HCT116 (cell line): ENCODE measurements around the gene PPM1D.

Experiments
- CEBPB ChIP-seq: IDR thresholded peaks from 2 replicates; pipeline ENCODE4 v1.6.1; 2012; ENCODE audit warnings: low read depth
- CTCF ChIP-seq, 3 experiments: fragments of 200-600 bp in 1 of 3; sonication (generic) in 1 of 3; IDR thresholded peaks in 2 of 3; conservative IDR thresholded peaks in 1 of 3; 2 replicates each; pipeline ENCODE4 v1.5.1; 2012 to 2017; ENCODE audit warnings: low read depth in 2 of 3, low read length in 2 of 3, antibody characterized with exemption in 1 of 3, borderline replicate concordance in 1 of 3, control low read depth in 1 of 3, mild to moderate bottlenecking in 1 of 3, mixed read lengths in 1 of 3, mixed run types in 1 of 3, moderate library complexity in 1 of 3; ENCODE audit not compliant: insufficient read depth in 1 of 3
- EZH2 ChIP-seq: fragments of 200-600 bp; sonication (generic); IDR thresholded peaks from 2 replicates; pipeline ENCODE4 v1.6.1; 2017; ENCODE audit warnings: antibody characterized with exemption, mixed run types
- POLR2A ChIP-seq: IDR thresholded peaks from 2 replicates; pipeline ENCODE4 v1.7.0; 2011; ENCODE audit warnings: borderline replicate concordance; ENCODE audit not compliant: insufficient read depth, insufficient read length; ENCODE audit errors: extremely low read depth
- POLR2AphosphoS5 ChIP-seq: IDR thresholded peaks from 2 replicates; pipeline ENCODE4 v1.6.1; 2011; ENCODE audit warnings: mild to moderate bottlenecking, low read depth, low read length, moderate library complexity
- RAD21 ChIP-seq: IDR thresholded peaks from 2 replicates; pipeline ENCODE4 v1.6.1; 2012; ENCODE audit warnings: low read depth, mild to moderate bottlenecking
- SIN3A ChIP-seq: IDR thresholded peaks from 2 replicates; pipeline ENCODE4 v1.6.1; 2012; ENCODE audit warnings: low read depth
- SRF ChIP-seq: IDR thresholded peaks from 2 replicates; pipeline ENCODE4 v1.6.1; 2012; ENCODE audit warnings: low read depth
- TF ChIP-seq, protein P1 (sequence below): IDR thresholded peaks from 2 replicates; pipeline ENCODE4 v1.6.1; 2012

DNA sequence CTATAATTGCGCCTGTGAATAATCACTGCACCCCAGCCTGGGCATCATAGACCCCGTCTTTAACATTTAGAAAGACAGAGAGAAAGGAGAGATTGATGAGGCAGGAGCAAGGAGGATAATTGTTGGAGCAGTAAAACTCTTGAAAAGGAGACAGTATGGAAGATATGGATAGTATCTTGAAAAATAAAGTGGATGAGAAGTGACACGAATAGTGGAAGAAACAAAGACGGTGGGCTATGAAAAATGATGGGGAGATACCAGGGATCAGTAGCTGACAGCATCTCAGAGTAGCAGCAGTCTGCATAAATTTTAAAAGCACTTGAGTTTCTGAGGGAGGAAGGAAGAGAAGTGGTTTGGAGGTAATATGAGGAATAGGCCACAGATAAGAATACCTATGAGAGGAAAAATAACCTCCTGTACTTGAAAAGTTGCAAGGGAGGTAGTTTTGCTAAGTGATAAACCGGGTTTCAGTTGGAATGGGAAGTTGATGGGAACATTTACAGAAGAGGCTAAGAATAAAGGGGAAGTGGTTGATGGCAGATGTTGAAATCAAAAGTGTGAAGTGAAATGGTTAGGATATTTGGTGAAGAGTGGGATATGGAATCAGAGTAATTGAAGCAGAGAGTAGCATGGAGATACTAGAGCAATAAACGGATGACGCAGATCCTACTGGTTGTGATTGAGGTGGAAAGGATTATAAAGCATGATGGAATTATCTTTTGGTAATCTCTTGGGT is 1.8 kb upstream of the PPM1D start:
- TF ChIP-seq CTCF (IDR thresholded peaks at IDR 0.05 in 2 of 3, conservative IDR thresholded peaks at IDR 0.05 in 1 of 3; ENCODE audit: borderline replicate concordance in 1 of 3, insufficient read depth in 1 of 3, low read depth in 2 of 3, low read length in 2 of 3) (no peak), POLR2A (no peak), CEBPB (no peak), RAD21 (no peak), SIN3A (no peak), POLR2AphosphoS5 (no peak), EZH2 (no peak), SRF (no peak)
- TF ChIP-seq, protein P1, sequence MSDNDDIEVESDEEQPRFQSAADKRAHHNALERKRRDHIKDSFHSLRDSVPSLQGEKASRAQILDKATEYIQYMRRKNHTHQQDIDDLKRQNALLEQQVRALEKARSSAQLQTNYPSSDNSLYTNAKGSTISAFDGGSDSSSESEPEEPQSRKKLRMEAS, result no peak
